Fibroblast of lung (primary cell): ENCODE measurements around the gene TP53I11.

Experiments used
- CTCF ChIP-seq, 2 donors: IDR thresholded peaks in 1 of 2; conservative IDR thresholded peaks in 1 of 2; 1 replicate in 1 of 2; 2 replicates in 1 of 2; pipeline ENCODE4 v1.5.1; 2011 to 2012; ENCODE audit warnings: low read length in 2 of 2, control low read depth in 1 of 2, inconsistent platforms in 1 of 2, low read depth in 1 of 2, mild to moderate bottlenecking in 1 of 2
- EZH2 ChIP-seq: IDR thresholded peaks from 2 replicates; pipeline ENCODE4 v1.5.1; 2012; ENCODE audit warnings: low read length, control low read depth, mild to moderate bottlenecking; ENCODE audit errors: missing control alignments

- TF ChIP-seq CTCF (conservative IDR thresholded peaks at IDR 0.05 in 1 of 2, IDR thresholded peaks at IDR 0.05 in 1 of 2; ENCODE audit: low read depth in 1 of 2, low read length in 2 of 2) (no peak), EZH2 (no peak)
Measured at GRCh38 chr11:44916331-44916730, 34.4 kb downstream of the TP53I11 start.
